SHP77 (cell line): ENCODE measurements around the gene RPTOR.

Experiments
- DNase-seq, 2 experiments: peaks; one replicate each; lab custom pipeline; 2025; lab: John Stamatoyannopoulos, UW

The RPTOR gene

GRCh38 chr17:80910043-80910442 lies 365.4 kb downstream of the RPTOR start:
- no peak for DNase-seq

GRCh38 chr17:80912476-80912875 lies 367.8 kb downstream of the RPTOR start:
- DNase-seq = no peak

GRCh38 chr17:80913928-80914821 lies 369.5 kb downstream of the RPTOR start:
- no peak for DNase-seq

- DNase-seq = no peak
Observed at GRCh38 chr17:80916246-80916645, 371.6 kb downstream of the RPTOR start.

- DNase-seq = no peak
Observed at GRCh38 chr17:80917716-80918560, 373.3 kb downstream of the RPTOR start.

- no peak for DNase-seq
Observed at GRCh38 chr17:80918731-80919130, 374.1 kb downstream of the RPTOR start.

GRCh38 chr17:80919331-80920311 lies 375.0 kb downstream of the RPTOR start:
- no peak for DNase-seq

GRCh38 chr17:80920441-80920840 lies 375.8 kb downstream of the RPTOR start:
- DNase-seq = no peak

GRCh38 chr17:80921159-80921558 lies 376.5 kb downstream of the RPTOR start:
- DNase-seq = no peak

- no peak for DNase-seq
Observed at GRCh38 chr17:80921741-80922579, 377.3 kb downstream of the RPTOR start.

- DNase-seq = no peak
Observed at GRCh38 chr17:80922580-80923160, 378.0 kb downstream of the RPTOR start.

- DNase-seq = no peak
Observed at GRCh38 chr17:80923211-80924110, 378.8 kb downstream of the RPTOR start.

GRCh38 chr17:80924111-80924806 lies 379.6 kb downstream of the RPTOR start:
- no peak for DNase-seq

GRCh38 chr17:80924807-80925610 lies 380.4 kb downstream of the RPTOR start:
- no peak for DNase-seq

- DNase-seq = no peak
Observed at GRCh38 chr17:80925688-80926335, 381.2 kb downstream of the RPTOR start.

- DNase-seq = no peak
Observed at GRCh38 chr17:80926591-80927250, 382.1 kb downstream of the RPTOR start.

GRCh38 chr17:80927791-80928216 lies 383.2 kb downstream of the RPTOR start:
- no peak for DNase-seq
